Neural cell (in vitro differentiated cells): ENCODE measurements around the gene SLX4IP. TPM values are rescaled to one million over a fixed set of nuclear protein-coding genes. Genes with fewer than 3 reads are reported as not detected.

Experiments used
- H2AFZ ChIP-seq: fragments of 200-600, 300-800 bp; sonication (generic), shearing (Covaris generic); 2 replicates; pipeline ENCODE4 v1.6.0; 2014; ENCODE audit warnings: low read depth, mild to moderate bottlenecking, antibody characterized with exemption, low read length, moderate library complexity
- H3F3A ChIP-seq: fragments of 200-600 bp; shearing (Covaris generic); 2 replicates; pipeline ENCODE4 v1.6.1; 2016; ENCODE audit warnings: mild to moderate bottlenecking, moderate library complexity, mixed read lengths, antibody characterized with exemption, low read length; ENCODE audit not compliant: insufficient read depth, poor library complexity, severe bottlenecking
- H3K27ac ChIP-seq: fragments of 200-600, 300-800 bp; sonication (generic), shearing (Covaris generic); 2 replicates; pipeline ENCODE4 v1.5.1; 2014; ENCODE audit warnings: mild to moderate bottlenecking, low read length, moderate library complexity
- H3K27me3 ChIP-seq: fragments of 300-800, 200-600 bp; sonication (generic), shearing (Covaris generic); 2 replicates; pipeline ENCODE4 v1.6.0; 2014; ENCODE audit warnings: mild to moderate bottlenecking, low read depth, low read length, moderate library complexity; ENCODE audit not compliant: insufficient read depth
- H3K36me3 ChIP-seq: fragments of 300-800, 200-600 bp; sonication (generic), shearing (Covaris generic); 2 replicates; pipeline ENCODE4 v1.5.1; 2014; ENCODE audit warnings: mild to moderate bottlenecking, antibody characterized with exemption, low read length, moderate library complexity; ENCODE audit not compliant: insufficient read depth
- H3K4me2 ChIP-seq: fragments of 300-800, 200-600 bp; sonication (generic), shearing (Covaris generic); 2 replicates; pipeline ENCODE4 v1.6.0; 2014; ENCODE audit warnings: mild to moderate bottlenecking, low read length
- H3K4me3 ChIP-seq: fragments of 300-800, 200-600 bp; sonication (generic), shearing (Covaris generic); 2 replicates; pipeline ENCODE4 v1.5.1; 2014; ENCODE audit warnings: mild to moderate bottlenecking, low read length, moderate library complexity
- H3K79me2 ChIP-seq: fragments of 200-600 bp; shearing (Covaris generic); replicated peaks from 2 replicates; pipeline ENCODE4 v1.6.0; 2014; ENCODE audit warnings: mild to moderate bottlenecking, low read length, moderate library complexity; ENCODE audit not compliant: insufficient read depth
- H3K9ac ChIP-seq: fragments of 300-800, 200-600 bp; sonication (generic), shearing (Covaris generic); 2 replicates; pipeline ENCODE4 v1.6.1; 2016; ENCODE audit warnings: mild to moderate bottlenecking, low read length, mixed read lengths
- H3K9me2 ChIP-seq: fragments of 200-600 bp; shearing (Covaris generic); 2 replicates; pipeline ENCODE4 v1.6.1; 2016; ENCODE audit warnings: mild to moderate bottlenecking, low read length, mixed read lengths; ENCODE audit not compliant: insufficient read depth
- H3K9me3 ChIP-seq: fragments of 200-600, 300-800 bp; sonication (generic), shearing (Covaris generic); 2 replicates; pipeline ENCODE4 v1.6.1; 2016; ENCODE audit warnings: mild to moderate bottlenecking, mixed run types, low read length, moderate library complexity, mixed read lengths
- H4K20me1 ChIP-seq: fragments of 200-600 bp; shearing (Covaris generic); 2 replicates; pipeline ENCODE4 v1.6.1; 2016; ENCODE audit warnings: mild to moderate bottlenecking, mixed run types; ENCODE audit not compliant: insufficient read depth
- EP300 ChIP-seq: fragments of 450-650 bp; conservative IDR thresholded peaks from 2 replicates; pipeline ENCODE4 v1.6.1; 2014; ENCODE audit warnings: antibody characterized with exemption, mild to moderate bottlenecking, moderate library complexity; ENCODE audit not compliant: poor library complexity, severe bottlenecking
- EZH2 ChIP-seq: fragments of 200-600, 300-800 bp; shearing (Covaris generic), sonication (generic); IDR thresholded peaks from 2 replicates; pipeline ENCODE4 v1.6.1; 2014; ENCODE audit warnings: antibody characterized with exemption, low read length, borderline replicate concordance, mild to moderate bottlenecking; ENCODE audit not compliant: insufficient read depth, poor library complexity, severe bottlenecking
- MXI1 ChIP-seq: fragments of 450-650 bp; conservative IDR thresholded peaks from 2 replicates; pipeline ENCODE4 v1.6.1; 2014; ENCODE audit warnings: antibody characterized with exemption, mild to moderate bottlenecking; ENCODE audit not compliant: poor library complexity, severe bottlenecking
- POLR2AphosphoS5 ChIP-seq: IDR thresholded peaks from 2 replicates; pipeline ENCODE4 v1.6.1; 2012
- RAD21 ChIP-seq: fragments of 450-650 bp; conservative IDR thresholded peaks from 2 replicates; pipeline ENCODE4 v1.6.1; 2014; ENCODE audit warnings: antibody characterized with exemption, mild to moderate bottlenecking, moderate library complexity
- SMC3 ChIP-seq: fragments of 450-650 bp; conservative IDR thresholded peaks from 2 replicates; pipeline ENCODE4 v1.6.1; 2014; ENCODE audit warnings: antibody characterized with exemption, mild to moderate bottlenecking, moderate library complexity; ENCODE audit not compliant: poor library complexity
- TAF1 ChIP-seq: IDR thresholded peaks from 2 replicates; pipeline ENCODE4 v1.6.1; 2012; ENCODE audit warnings: low read depth
- polyA plus RNA-seq: library from polyadenylated mRNA; depleted of rRNA; stranded (reverse); fragments of >200 nt; gene quantifications from 2 replicates; pipeline ENCODE4 v1.2.3, GENCODE V29; 2014
- TF ChIP-seq, protein P1 (sequence below): IDR thresholded peaks from 2 replicates; pipeline ENCODE4 v1.6.1; 2012; ENCODE audit warnings: borderline replicate concordance
- TF ChIP-seq, protein P2 (sequence below): fragments of 450-650 bp; IDR thresholded peaks from 2 replicates; pipeline ENCODE4 v1.5.1; 2014; ENCODE audit warnings: antibody characterized with exemption, mild to moderate bottlenecking, moderate library complexity; ENCODE audit not compliant: poor library complexity, severe bottlenecking

The SLX4IP gene
- polyA plus RNA-seq, 1 donor from 2014 or later = 6.4 TPM

DNA sequence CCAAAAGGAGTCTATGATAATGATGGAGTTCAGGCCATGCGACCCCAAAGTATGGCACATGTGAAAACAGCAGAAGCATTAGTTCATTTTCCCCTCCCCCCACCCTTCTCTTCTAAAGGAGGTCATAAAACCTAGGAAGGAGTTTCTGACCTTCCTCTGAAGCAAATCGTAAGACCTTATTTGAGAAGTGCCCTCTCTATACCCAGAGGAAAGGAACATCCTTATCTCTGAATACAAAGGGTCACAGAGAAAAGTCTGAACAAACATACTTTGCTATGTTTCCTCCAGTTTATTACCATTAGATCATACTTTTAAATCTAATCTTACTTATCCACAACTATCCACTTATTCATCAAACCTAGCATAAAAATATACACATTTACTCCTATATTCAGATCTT is 48.6 kb downstream of the SLX4IP start:
- Histone ChIP-seq H3K4me3 (no peak overlapping the region), H3K4me2 (no peak overlapping the region), H3K9me3 (no peaks in the 10 kb centered on the region), H4K20me1 (no peaks in the 10 kb centered on the region), H3F3A (no peaks in the 10 kb centered on the region), H3K27me3 (no peaks in the 10 kb centered on the region), H3K36me3 (no peaks in the 10 kb centered on the region), H3K9ac (no peak overlapping the region), H3K27ac (no peak overlapping the region), H2AFZ (no peak overlapping the region), H3K79me2 (no peaks in the 10 kb centered on the region), H3K9me2 (no peaks in the 10 kb centered on the region)
- TF ChIP-seq, protein P1, sequence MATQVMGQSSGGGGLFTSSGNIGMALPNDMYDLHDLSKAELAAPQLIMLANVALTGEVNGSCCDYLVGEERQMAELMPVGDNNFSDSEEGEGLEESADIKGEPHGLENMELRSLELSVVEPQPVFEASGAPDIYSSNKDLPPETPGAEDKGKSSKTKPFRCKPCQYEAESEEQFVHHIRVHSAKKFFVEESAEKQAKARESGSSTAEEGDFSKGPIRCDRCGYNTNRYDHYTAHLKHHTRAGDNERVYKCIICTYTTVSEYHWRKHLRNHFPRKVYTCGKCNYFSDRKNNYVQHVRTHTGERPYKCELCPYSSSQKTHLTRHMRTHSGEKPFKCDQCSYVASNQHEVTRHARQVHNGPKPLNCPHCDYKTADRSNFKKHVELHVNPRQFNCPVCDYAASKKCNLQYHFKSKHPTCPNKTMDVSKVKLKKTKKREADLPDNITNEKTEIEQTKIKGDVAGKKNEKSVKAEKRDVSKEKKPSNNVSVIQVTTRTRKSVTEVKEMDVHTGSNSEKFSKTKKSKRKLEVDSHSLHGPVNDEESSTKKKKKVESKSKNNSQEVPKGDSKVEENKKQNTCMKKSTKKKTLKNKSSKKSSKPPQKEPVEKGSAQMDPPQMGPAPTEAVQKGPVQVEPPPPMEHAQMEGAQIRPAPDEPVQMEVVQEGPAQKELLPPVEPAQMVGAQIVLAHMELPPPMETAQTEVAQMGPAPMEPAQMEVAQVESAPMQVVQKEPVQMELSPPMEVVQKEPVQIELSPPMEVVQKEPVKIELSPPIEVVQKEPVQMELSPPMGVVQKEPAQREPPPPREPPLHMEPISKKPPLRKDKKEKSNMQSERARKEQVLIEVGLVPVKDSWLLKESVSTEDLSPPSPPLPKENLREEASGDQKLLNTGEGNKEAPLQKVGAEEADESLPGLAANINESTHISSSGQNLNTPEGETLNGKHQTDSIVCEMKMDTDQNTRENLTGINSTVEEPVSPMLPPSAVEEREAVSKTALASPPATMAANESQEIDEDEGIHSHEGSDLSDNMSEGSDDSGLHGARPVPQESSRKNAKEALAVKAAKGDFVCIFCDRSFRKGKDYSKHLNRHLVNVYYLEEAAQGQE = no peak
- TF ChIP-seq POLR2AphosphoS5 (no peak), SMC3 (no peak), RAD21 (no peak), TAF1 (no peak), MXI1 (no peak), EZH2 (no peak), EP300 (no peak)
- TF ChIP-seq, protein P2, sequence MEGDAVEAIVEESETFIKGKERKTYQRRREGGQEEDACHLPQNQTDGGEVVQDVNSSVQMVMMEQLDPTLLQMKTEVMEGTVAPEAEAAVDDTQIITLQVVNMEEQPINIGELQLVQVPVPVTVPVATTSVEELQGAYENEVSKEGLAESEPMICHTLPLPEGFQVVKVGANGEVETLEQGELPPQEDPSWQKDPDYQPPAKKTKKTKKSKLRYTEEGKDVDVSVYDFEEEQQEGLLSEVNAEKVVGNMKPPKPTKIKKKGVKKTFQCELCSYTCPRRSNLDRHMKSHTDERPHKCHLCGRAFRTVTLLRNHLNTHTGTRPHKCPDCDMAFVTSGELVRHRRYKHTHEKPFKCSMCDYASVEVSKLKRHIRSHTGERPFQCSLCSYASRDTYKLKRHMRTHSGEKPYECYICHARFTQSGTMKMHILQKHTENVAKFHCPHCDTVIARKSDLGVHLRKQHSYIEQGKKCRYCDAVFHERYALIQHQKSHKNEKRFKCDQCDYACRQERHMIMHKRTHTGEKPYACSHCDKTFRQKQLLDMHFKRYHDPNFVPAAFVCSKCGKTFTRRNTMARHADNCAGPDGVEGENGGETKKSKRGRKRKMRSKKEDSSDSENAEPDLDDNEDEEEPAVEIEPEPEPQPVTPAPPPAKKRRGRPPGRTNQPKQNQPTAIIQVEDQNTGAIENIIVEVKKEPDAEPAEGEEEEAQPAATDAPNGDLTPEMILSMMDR = no peak

DNA sequence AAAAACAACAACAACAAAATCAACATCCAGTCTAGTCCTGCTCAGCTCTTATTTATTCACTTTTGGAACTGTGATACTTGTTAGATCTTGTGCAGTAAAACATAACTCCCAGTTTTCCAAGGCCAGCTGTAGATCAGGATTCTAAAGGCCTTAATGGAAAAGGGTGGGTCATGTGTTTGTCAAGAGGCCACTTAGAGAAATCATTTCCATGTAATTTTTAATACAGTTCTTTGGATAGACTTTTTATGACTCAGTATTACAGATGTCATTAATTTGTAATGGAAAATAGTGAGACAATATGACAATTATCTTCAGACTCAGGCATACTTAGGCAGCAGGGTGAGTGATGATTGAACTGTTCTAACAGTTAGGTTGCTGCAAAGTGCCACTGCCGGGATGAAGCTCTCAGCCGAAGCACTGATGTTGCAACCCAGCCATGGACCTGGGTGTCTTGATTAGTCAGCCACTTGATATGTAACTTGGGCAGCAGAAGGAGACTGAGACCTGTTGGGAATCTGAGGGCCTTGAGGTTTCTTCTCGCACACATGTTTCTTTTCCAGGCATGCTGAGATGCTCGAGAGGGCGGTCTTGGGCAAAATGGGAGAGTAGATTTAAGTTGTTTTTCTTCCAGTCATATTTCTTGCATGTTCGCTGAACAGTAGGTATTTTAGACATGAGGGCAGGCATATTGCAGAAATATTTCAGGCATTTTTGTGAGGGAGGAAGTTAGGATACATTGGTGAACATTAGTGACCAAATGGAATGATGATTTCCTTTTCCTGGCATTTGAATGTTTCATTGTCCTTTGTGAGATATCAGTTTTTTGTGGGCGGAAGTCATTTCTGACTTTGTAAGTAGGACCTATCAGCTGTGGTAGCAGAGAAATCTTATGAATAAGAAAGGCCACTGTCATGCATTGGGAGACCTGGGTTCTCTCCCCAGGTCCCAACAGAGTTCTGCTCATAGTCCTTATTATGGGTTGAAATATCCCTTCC is 52.3 kb downstream of the SLX4IP start:
- H3K36me3 ChIP-seq = no peaks in the 10 kb centered on the region
- TF ChIP-seq MXI1 (no peak), RAD21 (no peak), TAF1 (no peak), SMC3 (no peak), EZH2 (no peak), EP300 (no peak), POLR2AphosphoS5 (no peak)
- TF ChIP-seq, protein P2 = no peak
- TF ChIP-seq, protein P1 = no peak

More for the DNA sequence above, 52.3 kb downstream of the SLX4IP start:
- Histone ChIP-seq H3K9ac (no peak overlapping the region), H2AFZ (no peak overlapping the region), H3K9me2 (no peaks in the 10 kb centered on the region), H4K20me1 (no peaks in the 10 kb centered on the region), H3K79me2 (no peaks in the 10 kb centered on the region), H3K9me3 (no peaks in the 10 kb centered on the region), H3K4me2 (no peak overlapping the region), H3K27me3 (no peaks in the 10 kb centered on the region), H3K4me3 (no peak overlapping the region), H3F3A (no peaks in the 10 kb centered on the region), H3K27ac (no peak overlapping the region)
